ENCODE data around the gene SEC31A. TPM values are rescaled to one million over a fixed set of nuclear protein-coding genes. Genes with fewer than 3 reads are reported as not detected.

Gene SEC31A
- total and polyA plus RNA-seq, 2 of the 4 experiments (the other 2 are of a cell fraction) = 278 to 366 TPM

DNA sequence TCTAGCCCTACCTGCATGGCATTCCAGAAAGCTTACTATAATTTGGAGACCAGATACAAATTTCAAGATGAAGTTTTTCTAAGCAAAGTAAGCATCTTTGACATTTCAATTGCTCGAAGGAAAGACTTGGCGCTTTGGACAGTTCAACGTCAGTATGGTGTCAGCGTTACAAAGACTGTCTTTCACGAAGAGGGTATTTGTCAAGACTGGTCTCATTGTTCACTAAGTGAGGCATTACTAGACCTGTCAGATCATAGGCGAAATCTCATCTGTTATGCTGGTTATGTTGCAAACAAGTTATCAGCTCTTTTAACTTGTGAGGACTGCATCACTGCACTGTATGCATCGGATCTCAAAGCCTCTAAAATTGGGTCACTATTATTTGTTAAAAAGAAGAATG, 27.1 kb upstream of the SEC31A start:
- dilution Hi-C loops (cut with HindIII; ENCODE audit: low sequenced_read_pairs, unreplicated experiment) (no loop called here), in situ Hi-C loops (cut with MboI; ENCODE audit: low sequenced_read_pairs) (no loop called here), intact Hi-C loops (cut with micrococcal nuclease) (no loop called here)
- no peak overlapping the region for H3K9ac ChIP-seq (ENCODE audit: low read depth, low read length)
- BruUV-seq (replicated peaks) = no TSS peak
- H4K20me1 ChIP-seq (ENCODE audit: insufficient read depth, low read length) = no peaks in the 10 kb centered on the region
- H3K9me1 ChIP-seq (ENCODE audit: insufficient read depth, low read length) = no peaks in the 10 kb centered on the region
- H3K79me1 ChIP-seq (ENCODE audit: low read depth in 1 of 2, low read length in 2 of 2) = no peaks in the 10 kb centered on the region
- DNase-seq (no peak), ATAC-seq (ENCODE audit: low read depth) (no peak)
- no peak overlapping the region for H3K56ac ChIP-seq (ENCODE audit: extremely low read depth, insufficient read depth, low read length)
- H4K5ac ChIP-seq (ENCODE audit: low read depth, low read length) = no peak overlapping the region
- H2BK5ac ChIP-seq (ENCODE audit: low read depth, low read length, poor library complexity, severe bottlenecking) = no peak overlapping the region
- ChIA-PET CTCF (no interaction called here), POLR2A (ENCODE audit: unreplicated experiment) (interaction anchor here (0.5 kb wide), 1 partner anchor 13 kb away, joined by 3 read pairs; no protein-coding TSS in a partner anchor)
- no peak for TF ChIP-seq FOS (IDR thresholded peaks at IDR 0.05; ENCODE audit: low read depth, low read length)
- no peak for TF ChIP-seq MAZ (IDR thresholded peaks at IDR 0.05; ENCODE audit: borderline replicate concordance, low read depth, low read length)
- TF ChIP-seq CHD1 (IDR thresholded peaks at IDR 0.05; ENCODE audit: low read depth, low read length) = no peak
- no peak for TF ChIP-seq SMC3 (IDR thresholded peaks at IDR 0.05; ENCODE audit: low read depth, low read length)
- TF ChIP-seq, protein P1, sequence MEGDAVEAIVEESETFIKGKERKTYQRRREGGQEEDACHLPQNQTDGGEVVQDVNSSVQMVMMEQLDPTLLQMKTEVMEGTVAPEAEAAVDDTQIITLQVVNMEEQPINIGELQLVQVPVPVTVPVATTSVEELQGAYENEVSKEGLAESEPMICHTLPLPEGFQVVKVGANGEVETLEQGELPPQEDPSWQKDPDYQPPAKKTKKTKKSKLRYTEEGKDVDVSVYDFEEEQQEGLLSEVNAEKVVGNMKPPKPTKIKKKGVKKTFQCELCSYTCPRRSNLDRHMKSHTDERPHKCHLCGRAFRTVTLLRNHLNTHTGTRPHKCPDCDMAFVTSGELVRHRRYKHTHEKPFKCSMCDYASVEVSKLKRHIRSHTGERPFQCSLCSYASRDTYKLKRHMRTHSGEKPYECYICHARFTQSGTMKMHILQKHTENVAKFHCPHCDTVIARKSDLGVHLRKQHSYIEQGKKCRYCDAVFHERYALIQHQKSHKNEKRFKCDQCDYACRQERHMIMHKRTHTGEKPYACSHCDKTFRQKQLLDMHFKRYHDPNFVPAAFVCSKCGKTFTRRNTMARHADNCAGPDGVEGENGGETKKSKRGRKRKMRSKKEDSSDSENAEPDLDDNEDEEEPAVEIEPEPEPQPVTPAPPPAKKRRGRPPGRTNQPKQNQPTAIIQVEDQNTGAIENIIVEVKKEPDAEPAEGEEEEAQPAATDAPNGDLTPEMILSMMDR (conservative IDR thresholded peaks at IDR 0.05; ENCODE audit: low read depth, low read length) = no peak
- TF ChIP-seq NFE2L2 (IDR thresholded peaks at IDR 0.05; ENCODE audit: low read depth, low read length) = no peak
- TF ChIP-seq RCOR1 (IDR thresholded peaks at IDR 0.05; ENCODE audit: insufficient replicate concordance, low read length) = no peak
- TF ChIP-seq, protein P2, sequence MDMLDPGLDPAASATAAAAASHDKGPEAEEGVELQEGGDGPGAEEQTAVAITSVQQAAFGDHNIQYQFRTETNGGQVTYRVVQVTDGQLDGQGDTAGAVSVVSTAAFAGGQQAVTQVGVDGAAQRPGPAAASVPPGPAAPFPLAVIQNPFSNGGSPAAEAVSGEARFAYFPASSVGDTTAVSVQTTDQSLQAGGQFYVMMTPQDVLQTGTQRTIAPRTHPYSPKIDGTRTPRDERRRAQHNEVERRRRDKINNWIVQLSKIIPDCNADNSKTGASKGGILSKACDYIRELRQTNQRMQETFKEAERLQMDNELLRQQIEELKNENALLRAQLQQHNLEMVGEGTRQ (IDR thresholded peaks at IDR 0.05; ENCODE audit: low read depth, low read length) = no peak
- no peak for TF ChIP-seq POLR2A (IDR thresholded peaks at IDR 0.05; ENCODE audit: low read depth, low read length)
- TF ChIP-seq CEBPB (IDR thresholded peaks at IDR 0.05; ENCODE audit: low read depth, low read length) = no peak
- TF ChIP-seq, protein P3, sequence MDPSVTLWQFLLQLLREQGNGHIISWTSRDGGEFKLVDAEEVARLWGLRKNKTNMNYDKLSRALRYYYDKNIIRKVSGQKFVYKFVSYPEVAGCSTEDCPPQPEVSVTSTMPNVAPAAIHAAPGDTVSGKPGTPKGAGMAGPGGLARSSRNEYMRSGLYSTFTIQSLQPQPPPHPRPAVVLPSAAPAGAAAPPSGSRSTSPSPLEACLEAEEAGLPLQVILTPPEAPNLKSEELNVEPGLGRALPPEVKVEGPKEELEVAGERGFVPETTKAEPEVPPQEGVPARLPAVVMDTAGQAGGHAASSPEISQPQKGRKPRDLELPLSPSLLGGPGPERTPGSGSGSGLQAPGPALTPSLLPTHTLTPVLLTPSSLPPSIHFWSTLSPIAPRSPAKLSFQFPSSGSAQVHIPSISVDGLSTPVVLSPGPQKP (IDR thresholded peaks at IDR 0.05; ENCODE audit: borderline replicate concordance, low read depth, low read length) = no peak
- no peak for TF ChIP-seq RFX5 (IDR thresholded peaks at IDR 0.05; ENCODE audit: low read depth, low read length)
- no peak overlapping the region for H3K23ac ChIP-seq (ENCODE audit: low read depth, low read length)
- H3K27me3 ChIP-seq (ENCODE audit: control insufficient read depth, insufficient read depth, low read length) = no peaks in the 10 kb centered on the region
- H3K4ac ChIP-seq (ENCODE audit: low read depth, low read length) = no peak overlapping the region
- H3K4me2 ChIP-seq (ENCODE audit: low read depth, low read length) = no peak overlapping the region
- H2AK5ac ChIP-seq (ENCODE audit: low read depth, low read length) = no peak overlapping the region
- no peak overlapping the region for H3K18ac ChIP-seq (ENCODE audit: low read depth, low read length)
- no peak overlapping the region for H2AK9ac ChIP-seq (replicated peaks; ENCODE audit: low read depth, low read length, poor library complexity)
- H3K14ac ChIP-seq (replicated peaks; ENCODE audit: low read depth, low read length) = no peak overlapping the region
- no peaks in the 10 kb centered on the region for H3K4me1 ChIP-seq (ENCODE audit: control insufficient read depth, insufficient read depth, low read length)
- H2BK20ac ChIP-seq (ENCODE audit: low read depth, low read length) = no peak overlapping the region
- H3K4me3 ChIP-seq (ENCODE audit: insufficient read depth, low read depth, low read length) = no peak overlapping the region
- H4K91ac ChIP-seq (ENCODE audit: insufficient read depth, low read depth, low read length) = no peak overlapping the region
- no peaks in the 10 kb centered on the region for H3K9me3 ChIP-seq (ENCODE audit: control insufficient read depth, insufficient read depth, low read length)
- H3K36me3 ChIP-seq (ENCODE audit: control insufficient read depth, insufficient read depth, low read length) = peaks cover 1% of the 10 kb centered on the region; the same call in 1 of the 2 replicates
- H3K27ac ChIP-seq (ENCODE audit: insufficient read depth, low read length) = no peak overlapping the region
- WGBS, 2 experiments (ENCODE audit: extremely low coverage in 2 of 2, insufficient read length in 1 of 2) = 98% methylated on average over 6 of the region's 7 CpGs; no CpG with 5 or more reads in 1 of the 2 experiments
- H4K8ac ChIP-seq (ENCODE audit: low read depth in 2 of 2, low read length in 2 of 2) = no peak overlapping the region
- H2BK15ac ChIP-seq (ENCODE audit: low read depth, low read length) = no peak overlapping the region
- H2AFZ ChIP-seq (replicated peaks; ENCODE audit: low read length, poor library complexity) = no peak overlapping the region
- no peak overlapping the region for H2BK120ac ChIP-seq (ENCODE audit: low read depth, low read length)

All from IMR-90 (cell line).